Gastrocnemius medialis (tissue), 4 donors: ENCODE results near the gene OR52H1.

Experiments
- CTCF ChIP-seq, 5 experiments: fragments of 450-650 bp in 3 of 5; fragments of 200-600 bp in 2 of 5; sonication (generic) in 2 of 5; IDR thresholded peaks in 4 of 5; conservative IDR thresholded peaks in 1 of 5; 1 replicate in 4 of 5; 2 replicates in 1 of 5; pipeline ENCODE4 v1.5.1; 2016 to 2019; ENCODE audit warnings: antibody characterized with exemption in 5 of 5, mild to moderate bottlenecking in 3 of 5, moderate library complexity in 3 of 5
- POLR2A ChIP-seq, 2 donors: fragments of 450-650 bp; IDR thresholded peaks; one replicate each; pipeline ENCODE4 v1.6.1; 2017; ENCODE audit warnings: antibody characterized with exemption in 2 of 2, mild to moderate bottlenecking in 2 of 2, moderate library complexity in 2 of 2

GRCh38 chr11:5507933-5508305, 40.4 kb downstream of the OR52H1 start:
- TF ChIP-seq CTCF (IDR thresholded peaks at IDR 0.05 in 4 of 5, conservative IDR thresholded peaks at IDR 0.05 in 1 of 5): no peak
- no peak for TF ChIP-seq POLR2A (IDR thresholded peaks at IDR 0.05)
